ENCODE results near the gene HDHD2. TPM values are rescaled to one million over a fixed set of nuclear protein-coding genes. Genes with fewer than 3 reads are reported as not detected.

Gene HDHD2
- polyA plus RNA-seq, 3 donors, result 10.6 to 38.1 (median 30.6) TPM

DNA sequence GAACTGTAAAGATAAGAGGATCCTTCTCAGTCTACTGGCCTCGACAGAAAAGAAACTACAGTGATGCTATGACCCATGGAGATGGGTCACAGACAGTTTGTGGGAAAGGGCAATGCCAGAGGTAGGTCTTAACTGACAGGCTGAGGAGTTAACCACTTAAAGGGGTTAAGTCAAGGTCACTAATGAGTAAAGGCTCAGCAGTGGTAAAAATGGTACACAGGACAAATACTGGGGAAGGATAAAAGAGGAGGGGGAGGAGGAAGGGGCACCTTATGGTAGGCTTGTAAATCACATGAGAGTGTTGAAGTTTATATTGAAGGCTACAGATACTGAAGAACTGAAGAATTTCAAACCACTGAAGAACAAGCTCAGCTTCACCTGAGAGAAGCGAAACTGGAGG, 16.0 kb upstream of the HDHD2 start:
- Histone ChIP-seq H4K20me1 (ENCODE audit: insufficient read depth, low read length) (peaks cover 39% of the 10 kb centered on the region), H3K4me2 (replicated peaks; ENCODE audit: extremely low read depth, low read length, poor library complexity, severe bottlenecking) (no peak overlapping the region), H3K4me3 (replicated peaks in 1 of 3; ENCODE audit: low read depth in 2 of 3, low read length in 3 of 3) (no peak overlapping the region), H3K9me3 (replicated peaks in 1 of 2; ENCODE audit: control insufficient read depth in 1 of 2, insufficient read depth in 1 of 2, low read length in 2 of 2) (no peaks in the 10 kb centered on the region), H3K27me3 (ENCODE audit: control insufficient read depth in 2 of 2, insufficient read depth in 2 of 2, low read length in 2 of 2) (no peaks in the 10 kb centered on the region), H3K4me1 (ENCODE audit: control insufficient read depth in 1 of 2, insufficient read depth in 2 of 2, low read length in 2 of 2) (no peaks in the 10 kb centered on the region), H2AFZ (ENCODE audit: insufficient read depth, low read depth, low read length, poor library complexity, severe bottlenecking) (no peak overlapping the region), H3K79me2 (ENCODE audit: insufficient read depth, low read length) (peaks cover 95% of the 10 kb centered on the region), H3K36me3 (replicated peaks in 1 of 2; ENCODE audit: control insufficient read depth in 1 of 2, insufficient read depth in 2 of 2, low read length in 2 of 2) (no peaks in the 10 kb centered on the region), H3K27ac (ENCODE audit: low read depth in 1 of 2, low read length in 2 of 2) (no peak overlapping the region), H3K9ac (ENCODE audit: insufficient read depth, low read length, poor library complexity, severe bottlenecking) (no peak overlapping the region)
- WGBS (ENCODE audit: insufficient coverage), result 100% methylated on average over 1 of the region's 2 CpGs
- intact Hi-C loops (cut with micrococcal nuclease), result no loop called here
- H3K4me1 Mint-ChIP-seq, result no peaks in the 10 kb centered on the region
- no peak overlapping the region for H3K27ac Mint-ChIP-seq
- no peak for DNase-seq
- peaks cover 7 to 15% of the 10 kb centered on the region in 2 donors for H3K36me3 Mint-ChIP-seq
- TF ChIP-seq, protein P1, sequence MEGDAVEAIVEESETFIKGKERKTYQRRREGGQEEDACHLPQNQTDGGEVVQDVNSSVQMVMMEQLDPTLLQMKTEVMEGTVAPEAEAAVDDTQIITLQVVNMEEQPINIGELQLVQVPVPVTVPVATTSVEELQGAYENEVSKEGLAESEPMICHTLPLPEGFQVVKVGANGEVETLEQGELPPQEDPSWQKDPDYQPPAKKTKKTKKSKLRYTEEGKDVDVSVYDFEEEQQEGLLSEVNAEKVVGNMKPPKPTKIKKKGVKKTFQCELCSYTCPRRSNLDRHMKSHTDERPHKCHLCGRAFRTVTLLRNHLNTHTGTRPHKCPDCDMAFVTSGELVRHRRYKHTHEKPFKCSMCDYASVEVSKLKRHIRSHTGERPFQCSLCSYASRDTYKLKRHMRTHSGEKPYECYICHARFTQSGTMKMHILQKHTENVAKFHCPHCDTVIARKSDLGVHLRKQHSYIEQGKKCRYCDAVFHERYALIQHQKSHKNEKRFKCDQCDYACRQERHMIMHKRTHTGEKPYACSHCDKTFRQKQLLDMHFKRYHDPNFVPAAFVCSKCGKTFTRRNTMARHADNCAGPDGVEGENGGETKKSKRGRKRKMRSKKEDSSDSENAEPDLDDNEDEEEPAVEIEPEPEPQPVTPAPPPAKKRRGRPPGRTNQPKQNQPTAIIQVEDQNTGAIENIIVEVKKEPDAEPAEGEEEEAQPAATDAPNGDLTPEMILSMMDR (IDR thresholded peaks at IDR 0.05), result no peak
- no peaks in the 10 kb centered on the region for H3K9me3 Mint-ChIP-seq
- H3K4me3 Mint-ChIP-seq, result no peak overlapping the region
- H3K27me3 Mint-ChIP-seq (ENCODE audit: low read depth in 3 of 3), result no peaks in the 10 kb centered on the region

GRCh38 chr18:47163241-47163640, 12.9 kb upstream of the HDHD2 start:
- Histone ChIP-seq H2AFZ (ENCODE audit: insufficient read depth, low read depth, low read length, poor library complexity, severe bottlenecking) (no peak overlapping the region), H3K9ac (ENCODE audit: insufficient read depth, low read length, poor library complexity, severe bottlenecking) (no peak overlapping the region), H3K4me2 (replicated peaks; ENCODE audit: extremely low read depth, low read length, poor library complexity, severe bottlenecking) (no peak overlapping the region), H3K4me1 (ENCODE audit: control insufficient read depth in 1 of 2, insufficient read depth in 2 of 2, low read length in 2 of 2) (no peaks in the 10 kb centered on the region), H3K9me3 (replicated peaks in 1 of 2; ENCODE audit: control insufficient read depth in 1 of 2, insufficient read depth in 1 of 2, low read length in 2 of 2) (no peaks in the 10 kb centered on the region), H3K27me3 (ENCODE audit: control insufficient read depth in 2 of 2, insufficient read depth in 2 of 2, low read length in 2 of 2) (no peaks in the 10 kb centered on the region), H3K27ac (ENCODE audit: low read depth in 1 of 2, low read length in 2 of 2) (no peak overlapping the region), H3K4me3 (replicated peaks in 1 of 3; ENCODE audit: low read depth in 2 of 3, low read length in 3 of 3) (no peak overlapping the region), H3K79me2 (ENCODE audit: insufficient read depth, low read length) (peaks cover 91% of the 10 kb centered on the region), H3K36me3 (replicated peaks in 1 of 2; ENCODE audit: control insufficient read depth in 1 of 2, insufficient read depth in 2 of 2, low read length in 2 of 2) (no peaks in the 10 kb centered on the region), H4K20me1 (ENCODE audit: insufficient read depth, low read length) (peaks cover 27% of the 10 kb centered on the region)
- WGBS (ENCODE audit: insufficient coverage), result 80% methylated on average over 1 of the region's 5 CpGs
- Mint-ChIP-seq H3K9me3 (no peaks in the 10 kb centered on the region), H3K4me1 (no peaks in the 10 kb centered on the region), H3K36me3 (peaks cover 7 to 17% of the 10 kb centered on the region in 2 donors), H3K27me3 (ENCODE audit: low read depth in 3 of 3) (no peaks in the 10 kb centered on the region), H3K27ac (no peak overlapping the region), H3K4me3 (peak overlapping the region in 1 of 2 donors; percentile 27)
- DNase-seq, result no peak
- TF ChIP-seq, protein P1 (IDR thresholded peaks at IDR 0.05), result no peak
- intact Hi-C loops (cut with micrococcal nuclease), result no loop called here
